GM23338 (cell line): ENCODE data around the gene TSKS. TPM values are rescaled to one million over a fixed set of nuclear protein-coding genes. Genes with fewer than 3 reads are reported as not detected.

Experiments
- ATAC-seq: fragments of 200-7000 bp; cut with Tn5 transposase; 3 replicates; pipeline ENCODE4 v1.9.1; 2020
- DNase-seq: peaks from one replicate; pipeline ENCODE4 v3.0.0-alpha.2; 2015; ENCODE audit warnings: low spot score
- H2AFZ ChIP-seq: fragments of 200-600 bp; sonication (generic); 2 replicates; pipeline ENCODE4 v1.8.0; 2016; ENCODE audit warnings: antibody characterized with exemption, mild to moderate bottlenecking, moderate library complexity
- H3F3A ChIP-seq: fragments of 200-600 bp; sonication (generic); replicated peaks from 2 replicates; pipeline ENCODE4 v1.8.0; 2017; ENCODE audit warnings: antibody characterized with exemption, mixed run types, low read depth
- H3K27ac ChIP-seq: fragments of 200-600 bp; sonication (generic); 2 replicates; pipeline ENCODE4 v1.6.1; 2016; ENCODE audit warnings: low read depth
- H3K27me3 ChIP-seq: fragments of 200-600 bp; sonication (generic); 2 replicates; pipeline ENCODE4 v1.8.0; 2016; ENCODE audit warnings: mild to moderate bottlenecking, mixed run types, moderate library complexity; ENCODE audit not compliant: insufficient read depth
- H3K36me3 ChIP-seq: fragments of 200-600 bp; sonication (generic); 2 replicates; pipeline ENCODE4 v1.8.0; 2016; ENCODE audit warnings: mild to moderate bottlenecking; ENCODE audit not compliant: insufficient read depth
- H3K4me1 ChIP-seq: fragments of 200-600 bp; sonication (generic); 2 replicates; pipeline ENCODE4 v1.8.0; 2016; ENCODE audit warnings: mild to moderate bottlenecking, moderate library complexity; ENCODE audit not compliant: insufficient read depth
- H3K4me2 ChIP-seq: fragments of 200-600 bp; sonication (generic); 2 replicates; pipeline ENCODE4 v1.7.1; 2017; ENCODE audit warnings: mixed run types
- H3K4me3 ChIP-seq: fragments of 200-600 bp; sonication (generic); 2 replicates; pipeline ENCODE4 v1.6.1; 2016; ENCODE audit warnings: mixed run types
- H3K79me2 ChIP-seq: fragments of 200-600 bp; sonication (generic); replicated peaks from 2 replicates; pipeline ENCODE4 v1.8.0; 2017; ENCODE audit warnings: mild to moderate bottlenecking; ENCODE audit not compliant: insufficient read depth
- H3K9me2 ChIP-seq: fragments of 200-600 bp; sonication (generic); 2 replicates; pipeline ENCODE4 v1.8.0; 2017; ENCODE audit not compliant: insufficient read depth
- H4K20me1 ChIP-seq: fragments of 200-600 bp; sonication (generic); replicated peaks from 2 replicates; pipeline ENCODE4 v1.8.0; 2017; ENCODE audit warnings: mild to moderate bottlenecking; ENCODE audit not compliant: insufficient read depth
- H3K27ac Mint-ChIP-seq: 2 replicates; pipeline ENCODE4 v1.8.0; 2020; ENCODE audit warnings: inconsistent platforms, mild to moderate bottlenecking, moderate library complexity, mixed read lengths
- H3K27me3 Mint-ChIP-seq: 3 replicates; pipeline ENCODE4 v1.8.0; 2022; ENCODE audit warnings: low read depth, mild to moderate bottlenecking, moderate library complexity, mixed read lengths, inconsistent platforms; ENCODE audit not compliant: insufficient read depth, poor library complexity
- H3K36me3 Mint-ChIP-seq: 3 replicates; pipeline ENCODE4 v1.8.0; 2021; ENCODE audit warnings: low read depth, mild to moderate bottlenecking, inconsistent platforms, moderate library complexity, mixed read lengths
- H3K4me1 Mint-ChIP-seq: 3 replicates; pipeline ENCODE4 v1.8.0; 2020; ENCODE audit warnings: mild to moderate bottlenecking, inconsistent platforms, mixed read lengths
- H3K4me3 Mint-ChIP-seq: 3 replicates; pipeline ENCODE4 v1.8.0; 2021; ENCODE audit warnings: moderate library complexity, mild to moderate bottlenecking, inconsistent platforms, mixed read lengths
- H3K9me3 Mint-ChIP-seq: 3 replicates; pipeline ENCODE4 v1.8.0; 2020; ENCODE audit warnings: moderate library complexity, mild to moderate bottlenecking, inconsistent platforms, mixed read lengths
- CREB1 ChIP-seq: fragments of 250-450 bp; sonication (Bioruptor Pico); IDR thresholded peaks from 2 replicates; pipeline ENCODE4 v1.5.0; 2020; ENCODE audit warnings: low read depth, mild to moderate bottlenecking, moderate library complexity
- EZH2 ChIP-seq: fragments of 200-600 bp; sonication (generic); IDR thresholded peaks from one replicate; pipeline ENCODE4 v1.8.0; 2017; ENCODE audit warnings: antibody characterized with exemption, mild to moderate bottlenecking, low read depth; ENCODE audit not compliant: unreplicated experiment
- EZH2phosphoT487 ChIP-seq: fragments of 200-600 bp; sonication (generic); IDR thresholded peaks from one replicate; pipeline ENCODE4 v1.8.1; 2018; ENCODE audit warnings: antibody characterized with exemption; ENCODE audit not compliant: unreplicated experiment
- JUNB ChIP-seq: IDR thresholded peaks from one replicate; pipeline ENCODE4 v1.6.1; 2016; ENCODE audit warnings: antibody characterized with exemption; ENCODE audit not compliant: unreplicated experiment
- NANOG ChIP-seq: IDR thresholded peaks from 2 replicates; pipeline ENCODE4 v1.6.1; 2016; ENCODE audit warnings: antibody characterized with exemption, borderline replicate concordance
- POLR2AphosphoS5 ChIP-seq: IDR thresholded peaks from 2 replicates; pipeline ENCODE4 v1.6.1; 2016; ENCODE audit warnings: antibody characterized with exemption, low read depth
- STAT1 ChIP-seq: IDR thresholded peaks from one replicate; pipeline ENCODE4 v1.6.1; 2016; ENCODE audit warnings: antibody characterized with exemption; ENCODE audit not compliant: unreplicated experiment
- ZNF114 ChIP-seq: fragments of 250-450 bp; sonication (Bioruptor Pico); IDR thresholded peaks from 2 replicates; pipeline ENCODE4 v1.5.0; 2020; ENCODE audit warnings: mild to moderate bottlenecking, moderate library complexity
- ZNF331 ChIP-seq: fragments of 250-450 bp; sonication (Bioruptor Pico); IDR thresholded peaks from 2 replicates; pipeline ENCODE4 v1.5.0; 2020; ENCODE audit warnings: low read depth, mild to moderate bottlenecking, moderate library complexity
- polyA plus RNA-seq: library from polyadenylated mRNA; unstranded; fragments of >200 nt; fragmentation: Nextera tagmentation; extraction: Ambion mirVana; gene quantifications from 2 replicates; pipeline ENCODE4 v1.2.1, GENCODE V29; 2016
- total RNA-seq: library from RNA; depleted of rRNA; stranded (reverse); fragments of >200 nt; shearing (Covaris generic); gene quantifications from 2 replicates; pipeline ENCODE4 v1.2.3, GENCODE V29; 2014
- TF ChIP-seq, protein P1 (sequence below): fragments of 250-450 bp; sonication (Bioruptor Pico); IDR thresholded peaks from 2 replicates; pipeline ENCODE4 v1.5.0; 2020; ENCODE audit warnings: mild to moderate bottlenecking, moderate library complexity
- TF ChIP-seq, protein P2 (sequence below): IDR thresholded peaks from one replicate; pipeline ENCODE4 v1.6.1; 2018; ENCODE audit warnings: antibody characterized with exemption; ENCODE audit not compliant: unreplicated experiment
- TF ChIP-seq, protein P3 (sequence below): IDR thresholded peaks from 2 replicates; pipeline ENCODE4 v1.6.1; 2016; ENCODE audit warnings: antibody characterized with exemption
- TF ChIP-seq, protein P4 (sequence below), 2 experiments: fragments of 200-600 bp in 1 of 2; sonication (generic) in 1 of 2; conservative IDR thresholded peaks; 2 replicates each; pipeline versions ENCODE4 v1.5.1 to v1.6.1; 2016 to 2017; ENCODE audit warnings: antibody characterized with exemption in 2 of 2, low read depth in 2 of 2, mild to moderate bottlenecking in 2 of 2, moderate library complexity in 1 of 2

The TSKS gene
- total and polyA plus RNA-seq, 2 experiments from 2014 or later: 0.99 TPM; not detected in 1

DNA sequence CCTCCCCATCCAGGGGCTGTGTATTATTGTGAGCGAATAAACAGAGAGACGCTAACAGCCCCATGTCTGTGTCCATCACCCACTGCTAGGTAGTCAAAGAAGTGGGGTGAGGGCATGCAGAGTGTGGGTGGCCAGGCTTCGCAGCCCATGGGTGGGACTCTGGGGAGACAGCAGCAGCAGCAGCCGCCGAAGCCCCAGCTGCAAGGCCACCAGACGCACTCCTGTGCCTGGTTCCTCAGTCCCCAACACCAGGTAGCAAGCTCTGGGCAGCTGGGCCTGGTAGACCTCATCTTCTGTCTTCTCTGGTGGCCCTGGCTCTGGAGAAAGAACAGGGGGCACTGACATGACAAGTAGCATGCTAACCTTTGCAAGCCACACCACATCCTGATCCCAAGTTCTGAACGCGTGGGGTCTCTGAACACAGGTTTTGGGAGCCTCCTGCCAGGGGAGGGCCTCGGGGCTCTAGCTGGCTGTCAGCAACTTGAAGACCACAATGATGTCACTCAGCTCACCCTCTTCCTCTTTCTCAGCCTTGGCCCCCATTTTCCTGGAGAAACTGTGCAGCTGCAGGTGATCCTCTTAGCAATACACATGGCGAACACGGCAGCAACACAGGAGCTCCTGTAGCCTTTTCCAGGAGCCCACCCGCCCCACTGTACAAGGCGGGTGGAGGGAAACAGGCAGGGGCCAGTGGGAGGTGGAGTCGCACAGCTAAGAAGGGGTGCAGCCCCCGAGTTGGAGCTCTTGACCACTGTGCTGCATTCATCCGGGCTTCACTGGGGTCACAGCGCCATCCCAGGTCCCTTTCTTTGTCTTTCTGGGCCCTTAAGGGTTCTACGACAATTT lies 44.2 kb upstream of the TSKS start:
- Histone ChIP-seq H3K4me1 (peaks cover 29% of the 10 kb centered on the region; the same call in 1 of the 2 replicates), H3K79me2 (no peaks in the 10 kb centered on the region), H4K20me1 (no peaks in the 10 kb centered on the region; the same call in 1 of the 2 replicates), H3K27ac (no peak overlapping the region), H3F3A (peaks cover 35% of the 10 kb centered on the region), H3K4me3 (no peak overlapping the region), H3K27me3 (no peaks in the 10 kb centered on the region), H2AFZ (no peak overlapping the region), H3K36me3 (no peaks in the 10 kb centered on the region; the same call in 1 of the 2 replicates), H3K4me2 (no peak overlapping the region), H3K9me2 (no peaks in the 10 kb centered on the region)
- Mint-ChIP-seq H3K4me3 (no peak overlapping the region; the same call in 2 of the 3 replicates), H3K27ac (no peak overlapping the region), H3K9me3 (no peaks in the 10 kb centered on the region; the same call in 2 of the 3 replicates), H3K36me3 (peaks cover 42% of the 10 kb centered on the region), H3K27me3 (peaks cover 25% of the 10 kb centered on the region), H3K4me1 (peaks cover 36% of the 10 kb centered on the region)
- ATAC-seq (no peak), DNase-seq (no peak)
- TF ChIP-seq, protein P1, sequence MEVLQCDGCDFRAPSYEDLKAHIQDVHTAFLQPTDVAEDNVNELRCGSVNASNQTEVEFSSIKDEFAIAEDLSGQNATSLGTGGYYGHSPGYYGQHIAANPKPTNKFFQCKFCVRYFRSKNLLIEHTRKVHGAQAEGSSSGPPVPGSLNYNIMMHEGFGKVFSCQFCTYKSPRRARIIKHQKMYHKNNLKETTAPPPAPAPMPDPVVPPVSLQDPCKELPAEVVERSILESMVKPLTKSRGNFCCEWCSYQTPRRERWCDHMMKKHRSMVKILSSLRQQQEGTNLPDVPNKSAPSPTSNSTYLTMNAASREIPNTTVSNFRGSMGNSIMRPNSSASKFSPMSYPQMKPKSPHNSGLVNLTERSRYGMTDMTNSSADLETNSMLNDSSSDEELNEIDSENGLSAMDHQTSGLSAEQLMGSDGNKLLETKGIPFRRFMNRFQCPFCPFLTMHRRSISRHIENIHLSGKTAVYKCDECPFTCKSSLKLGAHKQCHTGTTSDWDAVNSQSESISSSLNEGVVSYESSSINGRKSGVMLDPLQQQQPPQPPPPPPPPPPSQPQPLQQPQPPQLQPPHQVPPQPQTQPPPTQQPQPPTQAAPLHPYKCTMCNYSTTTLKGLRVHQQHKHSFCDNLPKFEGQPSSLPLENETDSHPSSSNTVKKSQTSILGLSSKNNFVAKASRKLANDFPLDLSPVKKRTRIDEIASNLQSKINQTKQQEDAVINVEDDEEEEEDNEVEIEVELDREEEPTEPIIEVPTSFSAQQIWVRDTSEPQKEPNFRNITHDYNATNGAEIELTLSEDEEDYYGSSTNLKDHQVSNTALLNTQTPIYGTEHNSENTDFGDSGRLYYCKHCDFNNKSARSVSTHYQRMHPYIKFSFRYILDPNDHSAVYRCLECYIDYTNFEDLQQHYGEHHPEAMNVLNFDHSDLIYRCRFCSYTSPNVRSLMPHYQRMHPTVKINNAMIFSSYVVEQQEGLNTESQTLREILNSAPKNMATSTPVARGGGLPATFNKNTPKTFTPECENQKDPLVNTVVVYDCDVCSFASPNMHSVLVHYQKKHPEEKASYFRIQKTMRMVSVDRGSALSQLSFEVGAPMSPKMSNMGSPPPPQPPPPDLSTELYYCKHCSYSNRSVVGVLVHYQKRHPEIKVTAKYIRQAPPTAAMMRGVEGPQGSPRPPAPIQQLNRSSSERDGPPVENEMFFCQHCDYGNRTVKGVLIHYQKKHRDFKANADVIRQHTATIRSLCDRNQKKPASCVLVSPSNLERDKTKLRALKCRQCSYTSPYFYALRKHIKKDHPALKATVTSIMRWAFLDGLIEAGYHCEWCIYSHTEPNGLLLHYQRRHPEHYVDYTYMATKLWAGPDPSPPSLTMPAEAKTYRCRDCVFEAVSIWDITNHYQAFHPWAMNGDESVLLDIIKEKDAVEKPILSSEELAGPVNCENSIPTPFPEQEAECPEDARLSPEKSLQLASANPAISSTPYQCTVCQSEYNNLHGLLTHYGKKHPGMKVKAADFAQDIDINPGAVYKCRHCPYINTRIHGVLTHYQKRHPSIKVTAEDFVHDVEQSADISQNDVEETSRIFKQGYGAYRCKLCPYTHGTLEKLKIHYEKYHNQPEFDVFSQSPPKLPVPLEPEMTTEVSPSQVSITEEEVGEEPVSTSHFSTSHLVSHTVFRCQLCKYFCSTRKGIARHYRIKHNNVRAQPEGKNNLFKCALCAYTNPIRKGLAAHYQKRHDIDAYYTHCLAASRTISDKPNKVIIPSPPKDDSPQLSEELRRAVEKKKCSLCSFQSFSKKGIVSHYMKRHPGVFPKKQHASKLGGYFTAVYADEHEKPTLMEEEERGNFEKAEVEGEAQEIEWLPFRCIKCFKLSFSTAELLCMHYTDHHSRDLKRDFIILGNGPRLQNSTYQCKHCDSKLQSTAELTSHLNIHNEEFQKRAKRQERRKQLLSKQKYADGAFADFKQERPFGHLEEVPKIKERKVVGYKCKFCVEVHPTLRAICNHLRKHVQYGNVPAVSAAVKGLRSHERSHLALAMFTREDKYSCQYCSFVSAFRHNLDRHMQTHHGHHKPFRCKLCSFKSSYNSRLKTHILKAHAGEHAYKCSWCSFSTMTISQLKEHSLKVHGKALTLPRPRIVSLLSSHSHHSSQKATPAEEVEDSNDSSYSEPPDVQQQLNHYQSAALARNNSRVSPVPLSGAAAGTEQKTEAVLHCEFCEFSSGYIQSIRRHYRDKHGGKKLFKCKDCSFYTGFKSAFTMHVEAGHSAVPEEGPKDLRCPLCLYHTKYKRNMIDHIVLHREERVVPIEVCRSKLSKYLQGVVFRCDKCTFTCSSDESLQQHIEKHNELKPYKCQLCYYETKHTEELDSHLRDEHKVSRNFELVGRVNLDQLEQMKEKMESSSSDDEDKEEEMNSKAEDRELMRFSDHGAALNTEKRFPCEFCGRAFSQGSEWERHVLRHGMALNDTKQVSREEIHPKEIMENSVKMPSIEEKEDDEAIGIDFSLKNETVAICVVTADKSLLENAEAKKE (CRISPR knock-in tag): no peak
- TF ChIP-seq EZH2phosphoT487: no peak
- TF ChIP-seq, protein P2, sequence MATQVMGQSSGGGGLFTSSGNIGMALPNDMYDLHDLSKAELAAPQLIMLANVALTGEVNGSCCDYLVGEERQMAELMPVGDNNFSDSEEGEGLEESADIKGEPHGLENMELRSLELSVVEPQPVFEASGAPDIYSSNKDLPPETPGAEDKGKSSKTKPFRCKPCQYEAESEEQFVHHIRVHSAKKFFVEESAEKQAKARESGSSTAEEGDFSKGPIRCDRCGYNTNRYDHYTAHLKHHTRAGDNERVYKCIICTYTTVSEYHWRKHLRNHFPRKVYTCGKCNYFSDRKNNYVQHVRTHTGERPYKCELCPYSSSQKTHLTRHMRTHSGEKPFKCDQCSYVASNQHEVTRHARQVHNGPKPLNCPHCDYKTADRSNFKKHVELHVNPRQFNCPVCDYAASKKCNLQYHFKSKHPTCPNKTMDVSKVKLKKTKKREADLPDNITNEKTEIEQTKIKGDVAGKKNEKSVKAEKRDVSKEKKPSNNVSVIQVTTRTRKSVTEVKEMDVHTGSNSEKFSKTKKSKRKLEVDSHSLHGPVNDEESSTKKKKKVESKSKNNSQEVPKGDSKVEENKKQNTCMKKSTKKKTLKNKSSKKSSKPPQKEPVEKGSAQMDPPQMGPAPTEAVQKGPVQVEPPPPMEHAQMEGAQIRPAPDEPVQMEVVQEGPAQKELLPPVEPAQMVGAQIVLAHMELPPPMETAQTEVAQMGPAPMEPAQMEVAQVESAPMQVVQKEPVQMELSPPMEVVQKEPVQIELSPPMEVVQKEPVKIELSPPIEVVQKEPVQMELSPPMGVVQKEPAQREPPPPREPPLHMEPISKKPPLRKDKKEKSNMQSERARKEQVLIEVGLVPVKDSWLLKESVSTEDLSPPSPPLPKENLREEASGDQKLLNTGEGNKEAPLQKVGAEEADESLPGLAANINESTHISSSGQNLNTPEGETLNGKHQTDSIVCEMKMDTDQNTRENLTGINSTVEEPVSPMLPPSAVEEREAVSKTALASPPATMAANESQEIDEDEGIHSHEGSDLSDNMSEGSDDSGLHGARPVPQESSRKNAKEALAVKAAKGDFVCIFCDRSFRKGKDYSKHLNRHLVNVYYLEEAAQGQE: no peak
- TF ChIP-seq, protein P3, sequence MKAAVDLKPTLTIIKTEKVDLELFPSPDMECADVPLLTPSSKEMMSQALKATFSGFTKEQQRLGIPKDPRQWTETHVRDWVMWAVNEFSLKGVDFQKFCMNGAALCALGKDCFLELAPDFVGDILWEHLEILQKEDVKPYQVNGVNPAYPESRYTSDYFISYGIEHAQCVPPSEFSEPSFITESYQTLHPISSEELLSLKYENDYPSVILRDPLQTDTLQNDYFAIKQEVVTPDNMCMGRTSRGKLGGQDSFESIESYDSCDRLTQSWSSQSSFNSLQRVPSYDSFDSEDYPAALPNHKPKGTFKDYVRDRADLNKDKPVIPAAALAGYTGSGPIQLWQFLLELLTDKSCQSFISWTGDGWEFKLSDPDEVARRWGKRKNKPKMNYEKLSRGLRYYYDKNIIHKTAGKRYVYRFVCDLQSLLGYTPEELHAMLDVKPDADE: no peak
- TF ChIP-seq STAT1: no peak
- TF ChIP-seq EZH2: no peak
- TF ChIP-seq, protein P4, sequence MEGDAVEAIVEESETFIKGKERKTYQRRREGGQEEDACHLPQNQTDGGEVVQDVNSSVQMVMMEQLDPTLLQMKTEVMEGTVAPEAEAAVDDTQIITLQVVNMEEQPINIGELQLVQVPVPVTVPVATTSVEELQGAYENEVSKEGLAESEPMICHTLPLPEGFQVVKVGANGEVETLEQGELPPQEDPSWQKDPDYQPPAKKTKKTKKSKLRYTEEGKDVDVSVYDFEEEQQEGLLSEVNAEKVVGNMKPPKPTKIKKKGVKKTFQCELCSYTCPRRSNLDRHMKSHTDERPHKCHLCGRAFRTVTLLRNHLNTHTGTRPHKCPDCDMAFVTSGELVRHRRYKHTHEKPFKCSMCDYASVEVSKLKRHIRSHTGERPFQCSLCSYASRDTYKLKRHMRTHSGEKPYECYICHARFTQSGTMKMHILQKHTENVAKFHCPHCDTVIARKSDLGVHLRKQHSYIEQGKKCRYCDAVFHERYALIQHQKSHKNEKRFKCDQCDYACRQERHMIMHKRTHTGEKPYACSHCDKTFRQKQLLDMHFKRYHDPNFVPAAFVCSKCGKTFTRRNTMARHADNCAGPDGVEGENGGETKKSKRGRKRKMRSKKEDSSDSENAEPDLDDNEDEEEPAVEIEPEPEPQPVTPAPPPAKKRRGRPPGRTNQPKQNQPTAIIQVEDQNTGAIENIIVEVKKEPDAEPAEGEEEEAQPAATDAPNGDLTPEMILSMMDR (conservative IDR thresholded peaks at IDR 0.05; ENCODE audit: low read depth in 2 of 2): no peak
- no peak for TF ChIP-seq POLR2AphosphoS5
- TF ChIP-seq ZNF114 (CRISPR knock-in tag): no peak
- TF ChIP-seq CREB1 (CRISPR knock-in tag): no peak
- no peak for TF ChIP-seq JUNB
- no peak for TF ChIP-seq NANOG
- TF ChIP-seq ZNF331: no peak
